Testis (tissue), 3 donors: ENCODE results near the gene ZNRF3. TPM values are rescaled to one million over a fixed set of nuclear protein-coding genes. Genes with fewer than 3 reads are reported as not detected.

Experiments used
- DNase-seq: peaks from one replicate; pipeline ENCODE4 v3.0.0-alpha.2; 2019
- H3K27ac ChIP-seq, 2 donors: fragments of 200-600 bp; sonication (generic); one replicate each; pipeline ENCODE4 v1.5.1; 2019
- H3K27me3 ChIP-seq: fragments of 200-600 bp; sonication (generic); one replicate; pipeline ENCODE4 v1.5.1; 2019
- H3K36me3 ChIP-seq: fragments of 200-600 bp; sonication (generic); one replicate; pipeline ENCODE4 v1.5.1; 2017; ENCODE audit warnings: low read depth; ENCODE audit errors: missing control alignments
- H3K4me1 ChIP-seq: fragments of 200-600 bp; sonication (generic); one replicate; pipeline ENCODE4 v1.5.1; 2019
- H3K4me3 ChIP-seq, 2 donors: fragments of 200-600 bp; sonication (generic); one replicate each; pipeline ENCODE4 v1.5.1; 2017 to 2019
- H3K9me3 ChIP-seq: fragments of 200-600 bp; sonication (generic); one replicate; pipeline ENCODE4 v1.5.1; 2017
- CTCF ChIP-seq, 3 experiments: fragments of 450-650 bp in 2 of 3; fragments of 200-600 bp in 1 of 3; sonication (generic) in 1 of 3; IDR thresholded peaks; one replicate each; pipeline ENCODE4 v1.5.1; 2016 to 2019; ENCODE audit warnings: antibody characterized with exemption in 3 of 3, mild to moderate bottlenecking in 2 of 3, moderate library complexity in 1 of 3
- POLR2A ChIP-seq: fragments of 450-650 bp; IDR thresholded peaks from one replicate; pipeline ENCODE4 v1.6.1; 2017; ENCODE audit warnings: antibody characterized with exemption, mild to moderate bottlenecking, moderate library complexity
- WGBS, 2 donors: methylation state at CpG; one replicate each; pipeline ENCODE4 v1.1.5; 2018; 5-methylcytosine and 5-hydroxymethylcytosine counted together
- intact Hi-C: fragments of 100-400 bp; cut with DNase I; formaldehyde crosslinking; loops from one replicate; pipeline ENCODE4 v1.15.1; 2023; ENCODE audit warnings: low total_unique reads
- polyA plus RNA-seq: library from polyadenylated mRNA; stranded (reverse); fragments of 350-450 nt; fragmentation: Illumina TruSeq; extraction: RNeasy Lipid Tissue Mini Kit (QIAGEN cat#74804); gene quantifications from one replicate; pipeline ENCODE4 v1.2.3, GENCODE V29; 2014; ENCODE audit warnings: low read depth, low replicate concordance; ENCODE audit not compliant: insufficient read depth
- total RNA-seq, 2 donors: library from RNA; depleted of rRNA; stranded (reverse); fragments of >200 nt; gene quantifications; one replicate each; pipeline ENCODE4 v1.2.3, GENCODE V29; 2016

ZNRF3 gene
- total and polyA plus RNA-seq, 3 donors from 2014 or later: 13.9 to 44.5 (median 32.2) TPM

- no peaks in the 10 kb centered on the region for H3K27me3 ChIP-seq
- H3K4me3 ChIP-seq: no peak overlapping the region
- no peak overlapping the region for H3K27ac ChIP-seq
- no peaks in the 10 kb centered on the region for H3K4me1 ChIP-seq
- DNase-seq: no peak
- intact Hi-C loops: no loop called here
- H3K9me3 ChIP-seq: no peaks in the 10 kb centered on the region
- 87 to 97% methylated on average over 2 of the region's 2 CpGs for WGBS, 2 donors
- TF ChIP-seq CTCF (IDR thresholded peaks at IDR 0.05) (no peak), POLR2A (no peak)
- no peaks in the 10 kb centered on the region for H3K36me3 ChIP-seq
Observed at GRCh38 chr22:28869736-28870135, 13.6 kb upstream of the ZNRF3 start.

GRCh38 chr22:28873183-28873963 is 10.0 kb upstream of the ZNRF3 start:
- no peaks in the 10 kb centered on the region for H3K36me3 ChIP-seq
- intact Hi-C loops: no loop called here
- no peak overlapping the region for H3K27ac ChIP-seq
- H3K4me1 ChIP-seq: no peaks in the 10 kb centered on the region
- H3K9me3 ChIP-seq: no peaks in the 10 kb centered on the region
- no peaks in the 10 kb centered on the region for H3K27me3 ChIP-seq
- DNase-seq: peak; percentile 49
- TF ChIP-seq POLR2A: no peak
- TF ChIP-seq CTCF (IDR thresholded peaks at IDR 0.05): no peak
- H3K4me3 ChIP-seq: no peak overlapping the region
- 79 to 85% methylated on average over 3 of the region's 3 CpGs for WGBS, 2 donors

GRCh38 chr22:28874061-28874460 is 9.3 kb upstream of the ZNRF3 start:
- no peaks in the 10 kb centered on the region for H3K4me1 ChIP-seq
- no peaks in the 10 kb centered on the region for H3K9me3 ChIP-seq
- no peak overlapping the region for H3K4me3 ChIP-seq
- intact Hi-C loops: no loop called here
- no peak for DNase-seq
- 76 to 77% methylated on average over 3 of the region's 3 CpGs for whole genome bisulfite sequencing, 2 donors
- no peaks in the 10 kb centered on the region for H3K27me3 ChIP-seq
- H3K27ac ChIP-seq: no peak overlapping the region
- TF ChIP-seq POLR2A: no peak
- TF ChIP-seq CTCF (IDR thresholded peaks at IDR 0.05): no peak
- H3K36me3 ChIP-seq: no peaks in the 10 kb centered on the region

- Histone ChIP-seq H3K9me3 (no peaks in the 10 kb centered on the region), H3K27me3 (no peaks in the 10 kb centered on the region), H3K27ac (no peak overlapping the region), H3K36me3 (no peaks in the 10 kb centered on the region), H3K4me3 (no peak overlapping the region), H3K4me1 (no peaks in the 10 kb centered on the region)
- no peak for DNase-seq
- intact Hi-C loops: no loop called here
- TF ChIP-seq CTCF (IDR thresholded peaks at IDR 0.05) (no peak), POLR2A (no peak)
- WGBS, 2 donors: 92 to 100% methylated on average over 2 of the region's 2 CpGs
Observed at GRCh38 chr22:28874811-28875320, 8.5 kb upstream of the ZNRF3 start.

GRCh38 chr22:28882545-28882877 is 861 bp upstream of the ZNRF3 start:
- Histone ChIP-seq H3K9me3 (no peaks in the 10 kb centered on the region), H3K36me3 (no peaks in the 10 kb centered on the region), H3K4me1 (peaks cover 11% of the 10 kb centered on the region), H3K4me3 (peak overlapping the region; percentile 66 to 70), H3K27me3 (no peaks in the 10 kb centered on the region), H3K27ac (no peak overlapping the region)
- TF ChIP-seq CTCF (IDR thresholded peaks at IDR 0.05) (no peak), POLR2A (no peak)
- DNase-seq: peak; percentile 60
- 0 to 1% methylated on average over 5 of the region's 5 CpGs for WGBS, 2 donors
- intact Hi-C loops: no loop called here
